Measurements from ENCODE around the gene TMCO4.

The TMCO4 gene

GRCh38 chr1:19749685-19750084, 50.0 kb downstream of the TMCO4 start:
- DNase-seq (ENCODE audit: low spot score), result no peak

DNA sequence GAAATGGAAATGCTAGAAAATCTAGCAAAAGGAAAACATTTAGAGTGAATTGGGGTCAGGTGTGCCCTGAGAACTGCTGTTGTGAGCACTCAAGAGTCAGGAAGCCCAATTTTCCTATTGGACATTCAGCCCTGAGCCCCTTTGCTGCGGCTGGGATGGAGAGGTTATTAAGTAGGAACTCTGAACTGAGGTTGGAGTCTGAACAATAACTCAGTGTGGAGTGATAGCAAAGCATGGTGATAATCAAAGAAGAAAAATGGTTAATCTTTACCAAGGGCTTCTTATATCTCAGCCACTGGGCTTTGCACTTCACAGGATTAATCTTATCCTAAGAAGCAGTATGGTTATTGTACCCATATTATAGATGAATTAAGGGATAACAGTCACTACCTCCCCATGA, 52.0 kb downstream of the TMCO4 start:
- DNase-seq (ENCODE audit: low spot score), result no peak

DNA sequence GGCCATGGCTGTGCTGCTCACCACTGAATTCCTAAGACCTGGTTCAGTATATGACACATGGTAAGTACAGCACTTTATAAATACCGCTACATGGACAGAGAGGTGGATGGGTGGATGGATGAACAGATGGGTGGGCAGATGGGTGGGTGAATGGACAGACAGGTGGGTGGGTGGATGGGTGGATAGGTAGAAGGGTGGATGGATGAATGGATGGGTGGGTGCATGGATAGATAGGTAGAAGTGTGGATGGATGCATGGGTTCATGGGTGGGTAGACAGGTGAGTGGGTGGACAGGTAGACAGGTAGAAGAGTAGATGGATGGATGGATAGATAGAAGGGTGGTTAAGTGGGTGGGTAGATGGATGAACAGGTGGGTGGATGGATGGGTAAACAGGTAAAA, 54.8 kb downstream of the TMCO4 start:
- DNase-seq (ENCODE audit: low spot score), result no peak

DNA sequence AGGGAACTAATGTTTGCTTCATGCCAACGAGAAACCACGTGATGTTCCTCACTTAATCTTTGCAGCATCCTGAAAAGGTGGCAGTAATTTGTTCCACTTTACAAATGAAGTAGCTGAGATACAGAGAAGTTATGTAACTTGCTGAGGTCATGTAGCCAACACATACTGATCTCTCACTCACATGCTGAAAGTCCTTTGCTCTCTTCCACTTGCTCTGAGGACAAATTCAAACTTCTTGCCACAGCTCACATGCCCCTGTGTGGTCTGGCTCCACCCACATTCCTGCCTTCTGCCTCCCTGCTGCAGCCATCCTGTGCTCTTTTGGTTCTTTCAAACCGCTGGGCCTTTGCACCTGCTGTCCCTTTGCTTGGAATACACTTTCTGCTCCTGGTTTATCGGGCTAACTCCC, 55.4 kb downstream of the TMCO4 start:
- no peak for DNase-seq (ENCODE audit: low spot score)

DNA sequence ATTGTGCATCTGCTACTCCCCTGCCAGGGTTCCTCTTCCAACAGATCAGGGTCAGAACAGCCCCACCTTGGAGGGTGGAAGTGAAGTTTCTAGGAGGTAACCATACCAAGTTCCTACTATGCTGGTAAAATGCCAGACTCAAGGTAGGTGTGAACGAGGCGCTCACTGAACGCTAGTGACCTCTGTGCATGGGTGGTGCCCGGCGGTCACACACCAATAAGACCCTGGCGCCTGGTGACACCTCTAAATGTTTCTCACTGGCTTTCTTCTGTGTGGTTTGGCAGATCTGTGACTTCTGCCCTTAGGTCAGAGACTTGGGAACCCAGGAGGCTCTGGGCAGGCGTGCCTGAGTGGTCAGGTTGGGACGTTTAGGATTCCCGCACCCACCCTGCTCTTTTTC, 55.9 kb downstream of the TMCO4 start:
- no peak for DNase-seq (ENCODE audit: low spot score)

GRCh38 chr1:19743180-19743579, 56.5 kb downstream of the TMCO4 start:
- no peak for DNase-seq (ENCODE audit: low spot score)

DNA sequence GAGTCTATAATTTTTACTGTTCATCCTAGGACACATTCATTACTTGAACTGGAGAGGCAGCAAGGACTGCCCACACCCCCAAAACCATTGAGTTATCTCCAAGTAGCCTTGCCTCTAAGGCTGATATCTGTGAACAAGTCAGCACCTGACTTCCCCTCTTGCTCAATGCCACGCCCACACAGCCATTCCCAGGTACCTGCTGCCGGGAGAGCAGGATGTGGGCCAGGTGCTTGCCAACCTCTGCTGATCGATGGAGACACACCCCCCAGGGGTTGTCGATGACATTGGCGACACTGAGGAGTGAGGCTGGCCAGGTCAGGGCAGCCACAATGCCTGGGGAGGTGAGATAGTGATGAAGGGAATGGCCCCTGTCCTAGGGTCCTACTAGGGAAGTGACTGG, 60.1 kb downstream of the TMCO4 start:
- no peak for DNase-seq (ENCODE audit: low spot score)

- no peak for DNase-seq (ENCODE audit: low spot score)
Measured at GRCh38 chr1:19738669-19739068, 61.0 kb downstream of the TMCO4 start.

DNA sequence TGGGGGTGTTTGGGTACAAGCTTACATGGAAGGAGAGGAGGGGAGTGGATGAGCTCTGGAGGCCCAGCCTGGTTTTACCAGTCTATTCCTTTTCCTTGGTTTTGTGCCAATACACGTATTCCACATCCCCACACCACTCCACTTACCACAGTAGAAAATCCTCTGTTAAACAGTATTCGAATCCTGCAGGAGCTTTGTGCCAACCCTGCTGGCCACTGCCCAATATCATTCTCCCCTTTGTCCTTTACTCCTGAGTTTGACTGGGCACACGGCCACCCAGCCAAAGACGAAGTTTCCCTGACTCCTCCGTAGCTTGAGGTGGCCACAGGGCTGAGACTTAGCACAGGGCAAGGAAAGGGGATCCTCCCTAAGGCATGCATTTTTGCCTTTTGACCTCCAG, 61.6 kb downstream of the TMCO4 start:
- no peak for DNase-seq (ENCODE audit: low spot score)

DNA sequence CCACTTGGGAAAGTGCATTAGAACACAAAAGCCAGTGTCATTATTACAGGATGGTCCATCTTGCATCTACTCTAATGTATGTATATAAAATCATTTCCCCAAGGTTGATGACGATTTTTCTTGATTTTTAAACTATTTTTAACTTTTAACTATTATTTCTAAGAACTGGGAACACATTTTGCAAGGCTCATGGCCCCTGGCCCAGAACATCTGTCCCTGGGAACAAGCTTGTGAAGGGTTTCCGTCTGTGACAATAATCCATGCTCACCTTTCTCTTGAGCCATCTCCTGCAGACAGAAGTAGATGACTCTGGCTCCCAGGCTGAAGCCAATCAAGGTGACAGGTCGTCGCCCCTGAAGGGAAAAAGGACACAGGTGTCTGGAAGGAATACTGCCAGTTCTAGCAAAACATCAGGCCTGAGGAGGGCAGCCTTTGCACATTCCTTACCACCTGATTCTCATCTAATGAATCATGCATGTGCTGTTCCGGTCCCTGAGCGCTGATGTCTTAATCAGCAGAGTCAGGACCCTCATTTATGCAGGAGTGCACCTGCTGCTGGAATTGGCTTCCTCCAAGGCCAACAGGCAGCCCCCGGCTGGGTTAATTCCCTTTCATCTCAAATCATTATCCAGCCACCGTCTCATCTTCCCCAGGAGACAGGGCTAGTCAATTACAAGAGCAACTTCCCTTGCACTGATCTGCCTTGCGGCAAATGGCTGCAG, 62.5 kb downstream of the TMCO4 start:
- peak; percentile 18 for DNase-seq (ENCODE audit: low spot score)

GRCh38 chr1:19735440-19736127, 64.1 kb downstream of the TMCO4 start:
- peak; percentile 94 for DNase-seq (ENCODE audit: low spot score)

- peak; percentile 70 for DNase-seq (ENCODE audit: low spot score)
Measured at GRCh38 chr1:19734472-19734999, 65.2 kb downstream of the TMCO4 start.

DNA sequence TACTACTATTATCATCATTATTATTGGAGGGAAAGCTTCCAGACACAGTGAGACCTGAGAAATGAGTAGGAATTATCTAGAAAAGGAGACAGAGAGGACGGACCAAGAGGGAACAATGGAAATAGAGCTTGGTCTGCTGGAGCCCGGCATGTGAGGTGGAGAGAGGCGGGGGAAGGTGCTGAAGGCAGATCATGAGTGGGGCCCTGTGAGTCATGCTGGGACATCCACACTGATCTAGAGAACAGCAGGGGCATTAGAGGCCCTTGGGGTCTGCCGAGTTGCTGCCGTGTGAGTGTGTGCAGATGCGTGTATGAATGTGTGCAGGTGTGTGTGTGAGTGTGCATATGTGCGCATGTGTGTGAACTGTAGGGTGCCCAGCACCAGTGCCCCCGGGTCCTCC, 65.7 kb downstream of the TMCO4 start:
- DNase-seq (ENCODE audit: low spot score), result no peak

GRCh38 chr1:19733615-19734014, 66.1 kb downstream of the TMCO4 start:
- no peak for DNase-seq (ENCODE audit: low spot score)

DNA sequence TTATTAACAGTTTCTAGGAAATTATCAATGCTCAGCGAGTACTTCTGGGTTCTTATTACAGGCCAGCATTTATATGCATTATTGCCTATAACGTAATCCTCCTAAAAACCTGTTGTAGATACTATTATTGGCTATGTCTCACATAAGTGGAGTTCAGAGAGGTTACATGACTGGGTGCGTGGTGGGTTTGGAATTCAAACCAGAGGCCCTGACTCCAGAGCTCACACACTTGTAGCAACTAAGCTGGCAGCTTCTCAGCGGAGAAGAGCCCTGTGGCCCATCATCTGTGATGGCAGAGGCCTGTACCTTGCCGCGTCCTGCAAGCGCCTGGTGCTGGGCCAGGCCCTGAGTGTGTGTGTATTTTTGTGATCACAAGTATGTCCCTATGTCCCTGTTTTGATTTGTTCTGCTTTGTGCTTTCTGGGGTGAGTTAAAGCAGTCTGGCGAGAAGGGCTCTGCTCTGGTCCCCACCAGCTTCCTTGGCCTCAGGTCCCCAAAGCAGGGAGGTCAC, 68.3 kb downstream of the TMCO4 start:
- DNase-seq (ENCODE audit: low spot score), result no peak

DNA sequence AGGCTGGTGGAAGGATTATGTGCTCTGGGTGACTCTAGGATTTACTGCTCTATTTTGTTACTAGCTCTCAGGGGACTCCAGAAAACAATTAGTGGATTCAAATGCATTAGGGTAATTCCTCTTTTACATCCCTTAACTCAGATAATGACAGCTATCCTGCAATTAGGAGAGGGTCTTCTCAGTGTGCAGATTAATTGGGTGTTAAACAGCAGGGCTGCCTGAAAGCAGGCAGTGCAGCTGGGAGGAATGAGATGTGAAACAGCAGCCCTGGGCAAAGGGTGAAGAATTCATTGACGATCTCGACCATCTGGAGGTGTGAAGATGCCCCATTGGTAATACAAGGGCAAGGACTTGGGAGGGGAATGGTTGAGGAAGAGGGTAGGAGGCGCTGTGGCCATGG, 68.9 kb downstream of the TMCO4 start:
- DNase-seq (ENCODE audit: low spot score), result no peak

- no peak for DNase-seq (ENCODE audit: low spot score)
Measured at GRCh38 chr1:19730232-19730631, 69.5 kb downstream of the TMCO4 start.

DNA sequence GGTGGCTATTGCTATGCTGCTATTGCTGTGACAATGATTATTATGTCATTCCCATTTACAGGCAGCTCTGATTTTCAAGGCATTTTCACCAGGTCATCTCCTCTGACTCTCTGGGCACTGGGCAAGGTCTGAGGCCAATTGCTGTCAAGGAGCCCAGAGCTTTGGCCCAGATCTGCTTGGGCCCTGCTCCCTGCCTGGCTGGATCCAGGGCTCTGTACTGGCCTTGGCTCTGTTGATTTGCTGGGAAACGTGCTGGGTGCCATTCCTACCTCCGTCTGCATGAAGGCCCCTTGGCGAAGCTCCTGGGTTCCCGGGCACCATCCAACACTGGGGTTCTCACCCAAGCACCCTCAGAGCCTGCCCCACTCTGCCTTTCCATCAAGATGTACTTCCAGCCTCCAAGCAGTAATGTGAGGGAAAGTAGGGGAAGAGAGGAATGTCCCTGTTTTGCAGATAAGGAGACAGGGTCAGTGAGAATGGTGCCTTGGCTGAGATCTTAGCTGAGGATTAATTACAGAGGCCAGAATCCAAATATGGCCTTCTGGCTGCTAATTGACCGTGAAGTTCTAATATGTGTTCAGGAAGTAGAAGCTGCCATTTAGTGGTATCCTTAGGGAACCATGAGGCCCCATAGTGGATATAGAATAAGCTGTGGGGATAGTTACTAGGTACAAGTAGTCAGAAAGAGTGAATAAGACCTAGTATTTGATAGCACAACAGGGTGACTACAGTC, 71.1 kb downstream of the TMCO4 start:
- no peak for DNase-seq (ENCODE audit: low spot score)

- no peak for DNase-seq (ENCODE audit: low spot score)
Measured at GRCh38 chr1:19725606-19726005, 74.1 kb downstream of the TMCO4 start.

GRCh38 chr1:19723874-19724273, 75.8 kb downstream of the TMCO4 start:
- DNase-seq (ENCODE audit: low spot score), result no peak

DNA sequence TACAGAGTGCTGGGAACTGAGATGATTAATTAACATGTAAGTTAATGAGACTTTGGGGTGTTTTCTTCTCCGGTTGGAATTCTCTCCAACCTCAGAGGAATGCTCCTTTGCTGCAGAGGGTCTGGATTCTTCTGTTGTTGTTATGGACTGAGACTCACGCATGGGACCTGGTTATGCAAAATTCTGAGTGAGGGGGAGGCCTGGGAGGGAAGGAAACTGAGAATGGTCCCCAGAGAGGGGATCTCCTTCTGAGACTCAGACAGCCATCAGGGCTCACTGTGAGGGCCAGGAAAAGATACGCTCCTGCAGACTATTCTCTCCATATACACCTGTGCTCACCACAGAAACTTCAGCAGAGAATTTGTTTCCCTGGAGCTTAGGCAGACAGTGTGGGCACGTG, 78.7 kb downstream of the TMCO4 start:
- no peak for DNase-seq (ENCODE audit: low spot score)

DNA sequence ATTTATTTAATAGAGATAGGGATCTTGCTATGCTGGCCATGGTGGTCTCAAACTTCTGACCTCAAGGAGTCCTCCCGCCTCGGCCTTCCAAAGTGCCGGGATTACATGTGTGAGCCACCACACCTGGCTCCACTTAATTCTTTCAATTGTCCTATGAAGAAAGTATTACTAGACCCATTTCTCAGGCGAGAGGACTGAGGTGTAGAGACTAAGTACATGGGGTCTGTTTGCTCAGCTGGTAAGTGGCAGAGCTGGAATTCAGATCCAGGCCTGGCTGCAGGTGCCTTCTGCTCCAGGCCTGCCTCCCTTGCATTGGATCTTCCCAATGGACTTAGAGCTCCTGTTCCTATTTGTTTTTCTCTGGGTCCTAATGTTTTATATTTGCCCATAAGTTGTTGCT, 79.5 kb downstream of the TMCO4 start:
- no peak for DNase-seq (ENCODE audit: low spot score)

- DNase-seq (ENCODE audit: low spot score), result no peak
Measured at GRCh38 chr1:19717467-19717866, 82.2 kb downstream of the TMCO4 start.
